Transverse colon (tissue), 3 donors: Measurements from ENCODE around the gene NECTIN3.

Source experiments
- CTCF ChIP-seq, 5 experiments: fragments of 200-600 bp in 3 of 5; fragments of 450-650 bp in 2 of 5; sonication (generic) in 3 of 5; IDR thresholded peaks; 1 replicate in 2 of 5; 2 replicates in 3 of 5; pipeline ENCODE4 v1.5.1; 2016 to 2017; ENCODE audit warnings: antibody characterized with exemption in 5 of 5, inconsistent platforms in 3 of 5, mild to moderate bottlenecking in 2 of 5, moderate library complexity in 1 of 5
- POLR2A ChIP-seq: fragments of 450-650 bp; IDR thresholded peaks from one replicate; pipeline ENCODE4 v1.6.1; 2016; ENCODE audit warnings: antibody characterized with exemption, mild to moderate bottlenecking, moderate library complexity

- TF ChIP-seq CTCF (IDR thresholded peaks at IDR 0.05) (no peak), POLR2A (no peak)
Measured at GRCh38 chr3:111073218-111073617, 1.6 kb downstream of the NECTIN3 start.
